Endothelial cell (in vitro differentiated cells): ENCODE results near the gene FAM114A2. TPM values are rescaled to one million over a fixed set of nuclear protein-coding genes. Genes with fewer than 3 reads are reported as not detected.

ENCODE experiments used
- DNase-seq: peaks from one replicate; pipeline ENCODE4 v3.0.0; 2021; ENCODE audit warnings: low spot score
- H3K27ac Mint-ChIP-seq: one replicate; pipeline ENCODE4 v1.8.0; 2021; ENCODE audit warnings: mixed read lengths, inconsistent platforms; ENCODE audit not compliant: unreplicated experiment
- H3K27me3 Mint-ChIP-seq: one replicate; pipeline ENCODE4 v1.8.0; 2021; ENCODE audit warnings: mild to moderate bottlenecking, moderate library complexity, mixed read lengths, inconsistent platforms; ENCODE audit not compliant: unreplicated experiment
- H3K36me3 Mint-ChIP-seq: one replicate; pipeline ENCODE4 v1.8.0; 2021; ENCODE audit warnings: mild to moderate bottlenecking, low read depth, mixed read lengths, inconsistent platforms; ENCODE audit not compliant: unreplicated experiment
- H3K4me1 Mint-ChIP-seq: one replicate; pipeline ENCODE4 v1.8.0; 2021; ENCODE audit warnings: mild to moderate bottlenecking, mixed read lengths, inconsistent platforms; ENCODE audit not compliant: unreplicated experiment
- H3K4me3 Mint-ChIP-seq: one replicate; pipeline ENCODE4 v1.8.0; 2021; ENCODE audit warnings: mild to moderate bottlenecking, mixed read lengths, inconsistent platforms; ENCODE audit not compliant: unreplicated experiment
- H3K9me3 Mint-ChIP-seq: one replicate; pipeline ENCODE4 v1.8.0; 2021; ENCODE audit warnings: mixed read lengths, inconsistent platforms; ENCODE audit not compliant: unreplicated experiment
- CTCF ChIP-seq: fragments of 200-600 bp; sonication (generic); IDR thresholded peaks from one replicate; pipeline ENCODE4 v1.5.0; 2021; ENCODE audit warnings: antibody characterized with exemption; ENCODE audit not compliant: unreplicated experiment
- total RNA-seq: library from RNA; stranded (reverse); fragmentation: NEBNext Ultra II Directional; extraction: Animal tissue kit (Norgen Biotek cat#: 25700); gene quantifications from one replicate; pipeline ENCODE4 v1.2.1, GENCODE V29; 2021; ENCODE audit not compliant: unreplicated experiment

Gene FAM114A2
- total RNA-seq, 1 donor from 2014 or later = 28.4 TPM

DNA sequence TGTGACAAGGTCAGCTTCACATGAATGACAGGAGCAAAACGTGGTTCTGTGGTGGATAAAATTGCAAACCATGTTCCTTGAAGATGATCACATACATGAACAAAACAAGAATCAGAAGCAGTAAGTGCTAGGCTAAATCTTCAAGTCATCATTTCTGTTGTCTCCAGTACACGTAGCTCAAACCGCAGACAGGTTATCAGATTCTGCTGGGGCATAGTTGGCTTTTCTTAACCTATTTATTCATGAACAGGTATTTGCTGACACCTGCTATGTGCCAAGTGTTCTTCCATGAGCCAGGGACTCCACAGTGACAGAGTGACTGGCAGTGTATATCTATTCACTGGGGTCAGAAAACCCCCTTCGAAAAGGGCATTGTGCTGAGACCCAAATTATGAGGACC lies 20.9 kb upstream of the FAM114A2 start:
- Mint-ChIP-seq H3K9me3 (no peaks in the 10 kb centered on the region), H3K27me3 (no peaks in the 10 kb centered on the region), H3K4me3 (no peak overlapping the region), H3K27ac (no peak overlapping the region), H3K4me1 (peaks cover 9% of the 10 kb centered on the region), H3K36me3 (no peaks in the 10 kb centered on the region)
- DNase-seq = no peak
- no peak for TF ChIP-seq CTCF

GRCh38 chr5:154059039-154059430 lies 20.3 kb upstream of the FAM114A2 start:
- TF ChIP-seq CTCF = no peak
- DNase-seq = no peak
- no peaks in the 10 kb centered on the region for H3K9me3 Mint-ChIP-seq
- H3K4me1 Mint-ChIP-seq = peaks cover 9% of the 10 kb centered on the region
- no peak overlapping the region for H3K27ac Mint-ChIP-seq
- no peaks in the 10 kb centered on the region for H3K36me3 Mint-ChIP-seq
- H3K27me3 Mint-ChIP-seq = no peaks in the 10 kb centered on the region
- no peak overlapping the region for H3K4me3 Mint-ChIP-seq

DNA sequence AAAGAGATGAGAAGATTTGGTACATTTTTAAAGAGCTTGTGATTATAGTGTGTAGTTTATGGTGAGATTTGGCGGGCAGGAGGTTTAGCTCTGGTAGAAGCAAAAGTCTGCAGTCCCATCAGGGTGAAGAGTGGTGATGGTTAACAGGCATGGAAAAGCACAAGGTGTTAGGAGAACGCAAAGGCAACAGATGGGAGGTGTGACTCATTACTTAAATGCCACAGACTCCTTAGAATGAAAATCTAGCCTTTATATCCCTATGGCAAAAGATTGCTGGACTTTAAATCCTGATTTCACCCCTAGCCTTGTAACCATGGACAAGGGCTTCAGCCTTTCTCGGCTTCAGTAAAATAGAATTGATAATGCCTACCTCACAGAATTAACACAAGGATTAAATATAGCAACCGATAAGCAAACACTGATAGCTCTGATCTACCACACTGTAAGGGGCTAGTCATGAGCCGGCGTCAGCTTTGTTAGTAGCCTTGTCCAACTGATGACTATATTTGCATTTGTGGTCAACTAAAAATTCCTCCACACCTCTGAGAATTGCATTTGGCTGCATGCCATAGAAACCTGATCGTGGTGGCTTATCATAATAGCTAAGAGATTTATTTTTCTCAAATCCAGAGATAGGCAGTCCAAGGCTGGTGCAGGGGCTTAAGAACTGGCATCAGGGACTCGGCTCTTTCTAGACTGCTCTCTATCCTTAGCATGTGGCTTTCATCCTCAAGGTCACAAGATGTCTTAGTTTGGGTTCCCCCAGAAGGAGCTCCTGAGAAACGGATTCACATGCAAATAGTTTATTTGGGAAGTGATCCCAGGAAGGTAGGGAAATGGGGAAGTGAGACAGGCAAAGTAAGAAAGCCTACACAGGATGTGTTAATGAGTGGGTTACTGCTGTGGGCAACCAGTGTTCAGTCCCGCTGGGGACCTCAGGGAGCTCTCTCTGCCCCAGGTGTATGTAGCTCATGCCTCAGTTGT lies 19.6 kb upstream of the FAM114A2 start:
- H3K27me3 Mint-ChIP-seq = no peaks in the 10 kb centered on the region
- H3K9me3 Mint-ChIP-seq = no peaks in the 10 kb centered on the region
- H3K4me1 Mint-ChIP-seq = peaks cover 9% of the 10 kb centered on the region
- TF ChIP-seq CTCF = no peak
- no peak for DNase-seq
- H3K27ac Mint-ChIP-seq = no peak overlapping the region
- peaks cover 1% of the 10 kb centered on the region for H3K36me3 Mint-ChIP-seq
- no peak overlapping the region for H3K4me3 Mint-ChIP-seq

DNA sequence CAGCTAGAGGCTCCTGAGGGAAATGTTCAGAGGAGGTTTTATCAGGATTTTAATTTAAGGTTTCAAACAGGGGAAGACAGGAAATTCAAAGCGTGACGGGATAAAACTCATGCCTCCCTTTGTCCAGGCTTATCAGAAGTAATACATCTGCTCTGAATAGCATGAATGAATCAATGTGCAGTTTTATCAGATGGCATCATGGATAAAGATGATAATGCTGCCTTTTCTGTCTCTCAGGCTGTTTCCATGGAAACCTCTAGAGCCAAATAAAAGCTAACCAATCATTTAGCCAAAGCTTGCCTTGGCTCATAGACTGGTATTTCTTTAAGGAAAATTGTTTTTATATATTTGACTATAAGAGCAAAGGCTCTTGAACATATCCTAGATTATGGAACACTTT lies 16.5 kb upstream of the FAM114A2 start:
- Mint-ChIP-seq H3K27me3 (no peaks in the 10 kb centered on the region), H3K36me3 (peaks cover 5% of the 10 kb centered on the region), H3K27ac (peak overlapping the region; percentile 44)

More for the DNA sequence above, 16.5 kb upstream of the FAM114A2 start:
- no peak for DNase-seq
- no peaks in the 10 kb centered on the region for H3K9me3 Mint-ChIP-seq
- H3K4me1 Mint-ChIP-seq = peaks cover 9% of the 10 kb centered on the region
- H3K4me3 Mint-ChIP-seq = no peak overlapping the region
- TF ChIP-seq CTCF = no peak
